Measurements from ENCODE around the gene NDUFS2.

Gene NDUFS2

GRCh38 chr1:161196521-161197451 is 5.4 kb upstream of the NDUFS2 start:
- DNase-seq, result no peak

- DNase-seq, result no peak
Observed at GRCh38 chr1:161197560-161198193, 4.5 kb upstream of the NDUFS2 start.

- peak; percentile 24 for DNase-seq
Observed at GRCh38 chr1:161198194-161198896, 3.8 kb upstream of the NDUFS2 start.

- no peak for DNase-seq
Observed at GRCh38 chr1:161198897-161199431, 3.2 kb upstream of the NDUFS2 start, which contains the start of gene ADAMTS4. TSS of gene ADAMTS4 (minus strand) at chr1:161199054. CDS start at chr1:161198627, 427 bp downstream.

- DNase-seq, result no peak
Observed at GRCh38 chr1:161199506-161200139, 2.5 kb upstream of the NDUFS2 start.

- no peak for DNase-seq
Observed at GRCh38 chr1:161200421-161200991, 1.7 kb upstream of the NDUFS2 start.

- no peak for DNase-seq
Observed at GRCh38 chr1:161200992-161201835, 953 bp upstream of the NDUFS2 start.

- no peak for DNase-seq
Observed at GRCh38 chr1:161206411-161207140, 4.4 kb downstream of the NDUFS2 start.

GRCh38 chr1:161207173-161207572 is 5.0 kb downstream of the NDUFS2 start:
- DNase-seq, result no peak

GRCh38 chr1:161209790-161210409 is 7.7 kb downstream of the NDUFS2 start:
- DNase-seq, result peak; percentile 65

GRCh38 chr1:161214369-161214768 is 12.2 kb downstream of the NDUFS2 start:
- DNase-seq, result no peak

GRCh38 chr1:161215076-161215475 is 12.9 kb downstream of the NDUFS2 start, which contains the start of gene FCER1G:
TSS of gene FCER1G (plus strand) at chr1:161215295. CDS start at chr1:161215322, 27 bp downstream.
- no peak for DNase-seq

GRCh38 chr1:161216945-161217712 is 15.0 kb downstream of the NDUFS2 start:
- DNase-seq, result no peak

GRCh38 chr1:161217831-161218230 is 15.7 kb downstream of the NDUFS2 start:
- DNase-seq, result no peak

- DNase-seq, result no peak
Observed at GRCh38 chr1:161218301-161219077, 16.3 kb downstream of the NDUFS2 start.

- DNase-seq, result no peak
Observed at GRCh38 chr1:161219078-161219892, 17.1 kb downstream of the NDUFS2 start.

- no peak for DNase-seq
Observed at GRCh38 chr1:161220002-161220401, 17.8 kb downstream of the NDUFS2 start.

Measured in NCI-H1105 treated with DMSO at 0.1 percent for 48 hours (cell line).